GM10266 (cell line): ENCODE results near the gene ESPN.

Experiments
- DNase-seq: peaks from one replicate; pipeline ENCODE4 v3.0.0; 2012; ENCODE audit errors: extremely low spot score
- TF ChIP-seq, protein P1 (sequence below): IDR thresholded peaks from 2 replicates; pipeline ENCODE4 v1.5.1; 2012; ENCODE audit warnings: mild to moderate bottlenecking, low read depth; ENCODE audit not compliant: control insufficient read depth, insufficient read depth; ENCODE audit errors: missing control alignments

The ESPN gene

DNA sequence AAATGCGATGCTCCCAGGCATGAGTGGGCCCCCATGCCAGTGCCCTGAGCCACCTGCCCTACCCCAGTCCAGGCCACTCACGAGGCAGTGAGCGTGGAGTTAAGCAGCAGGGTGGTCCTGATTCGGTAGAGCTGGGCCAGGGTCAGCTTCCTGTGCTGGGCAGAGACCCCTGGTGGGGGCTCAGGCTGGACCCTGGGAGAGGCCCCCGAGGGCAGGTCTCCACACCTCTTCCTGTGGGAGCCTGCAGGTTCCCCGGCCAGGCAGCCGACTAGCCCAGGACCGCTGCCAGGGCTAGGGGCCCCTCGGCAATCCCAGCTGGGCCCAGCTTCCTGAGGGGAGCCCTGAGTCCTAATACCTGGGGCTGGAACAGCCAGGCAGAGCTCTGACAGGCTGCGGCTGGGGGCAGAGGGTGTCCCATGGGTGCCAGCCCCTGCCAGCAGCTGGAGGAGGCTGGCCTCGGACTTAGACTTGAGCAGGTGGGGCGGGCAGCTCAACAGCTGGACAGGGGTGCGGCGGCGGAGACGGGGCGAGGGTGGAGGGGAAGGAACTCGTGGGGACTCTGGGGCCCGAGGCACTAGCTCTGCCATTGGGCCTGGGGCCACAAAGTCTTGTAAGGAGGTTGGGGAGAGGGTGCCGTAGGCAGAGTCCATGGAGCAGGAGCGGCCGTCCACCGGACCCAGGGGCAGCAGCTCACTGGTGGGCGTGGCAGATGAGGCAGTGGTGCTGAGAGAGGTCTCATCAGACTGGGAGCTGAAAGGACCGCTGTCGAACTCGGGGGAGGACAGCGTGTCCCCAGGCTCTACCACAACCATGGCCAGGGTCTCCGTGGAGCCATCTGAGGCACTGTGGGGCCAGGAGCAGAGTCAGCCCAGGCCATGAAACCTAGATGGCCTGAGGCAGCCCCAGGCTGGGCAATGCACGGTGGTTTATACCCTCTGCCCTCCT, 43.4 kb downstream of the ESPN start:
- no peak for DNase-seq
- TF ChIP-seq, protein P1, sequence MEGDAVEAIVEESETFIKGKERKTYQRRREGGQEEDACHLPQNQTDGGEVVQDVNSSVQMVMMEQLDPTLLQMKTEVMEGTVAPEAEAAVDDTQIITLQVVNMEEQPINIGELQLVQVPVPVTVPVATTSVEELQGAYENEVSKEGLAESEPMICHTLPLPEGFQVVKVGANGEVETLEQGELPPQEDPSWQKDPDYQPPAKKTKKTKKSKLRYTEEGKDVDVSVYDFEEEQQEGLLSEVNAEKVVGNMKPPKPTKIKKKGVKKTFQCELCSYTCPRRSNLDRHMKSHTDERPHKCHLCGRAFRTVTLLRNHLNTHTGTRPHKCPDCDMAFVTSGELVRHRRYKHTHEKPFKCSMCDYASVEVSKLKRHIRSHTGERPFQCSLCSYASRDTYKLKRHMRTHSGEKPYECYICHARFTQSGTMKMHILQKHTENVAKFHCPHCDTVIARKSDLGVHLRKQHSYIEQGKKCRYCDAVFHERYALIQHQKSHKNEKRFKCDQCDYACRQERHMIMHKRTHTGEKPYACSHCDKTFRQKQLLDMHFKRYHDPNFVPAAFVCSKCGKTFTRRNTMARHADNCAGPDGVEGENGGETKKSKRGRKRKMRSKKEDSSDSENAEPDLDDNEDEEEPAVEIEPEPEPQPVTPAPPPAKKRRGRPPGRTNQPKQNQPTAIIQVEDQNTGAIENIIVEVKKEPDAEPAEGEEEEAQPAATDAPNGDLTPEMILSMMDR = no peak

GRCh38 chr1:6468729-6469461, 44.3 kb downstream of the ESPN start:
- DNase-seq = no peak
- TF ChIP-seq, protein P1 = no peak

GRCh38 chr1:6470132-6471085, 45.8 kb downstream of the ESPN start:
- TF ChIP-seq, protein P1 = no peak
- no peak for DNase-seq

- no peak for DNase-seq
- TF ChIP-seq, protein P1 = no peak
Measured at GRCh38 chr1:6471086-6471969, 46.8 kb downstream of the ESPN start.

DNA sequence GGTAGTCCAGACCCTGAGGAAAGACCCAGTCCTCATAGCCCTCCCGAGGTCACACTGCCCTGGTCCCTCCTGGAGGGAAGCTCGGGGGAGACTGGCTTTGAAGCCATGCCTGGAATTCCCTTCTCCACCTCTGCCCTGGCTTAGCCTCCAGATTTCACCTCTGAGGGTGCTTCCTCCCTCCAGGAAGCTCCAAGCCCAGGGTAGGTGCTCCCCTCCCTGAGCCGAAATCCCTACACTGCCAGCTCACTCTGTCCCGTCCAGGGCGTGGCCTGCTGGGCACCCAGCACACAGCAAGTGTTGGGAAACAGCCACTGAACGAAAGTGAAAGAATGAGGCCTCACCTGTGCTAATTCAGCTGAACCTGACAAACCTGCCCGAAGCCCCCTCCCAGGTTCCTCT, 47.4 kb downstream of the ESPN start:
- TF ChIP-seq, protein P1 = no peak
- DNase-seq = no peak

- no peak for DNase-seq
- TF ChIP-seq, protein P1 = peak; percentile 33
Measured at GRCh38 chr1:6472391-6472790, 47.8 kb downstream of the ESPN start.
